SH-SY5Y (cell line): ENCODE data around the gene C1orf210.

ENCODE experiments used
- GATA2 ChIP-seq: IDR thresholded peaks from 2 replicates; pipeline ENCODE4 v1.6.1; 2011; ENCODE audit warnings: mild to moderate bottlenecking, low read depth, low read length
- GATA3 ChIP-seq: IDR thresholded peaks from 2 replicates; pipeline ENCODE4 v1.6.1; 2011; ENCODE audit warnings: low read depth, mild to moderate bottlenecking, low read length, moderate library complexity

DNA sequence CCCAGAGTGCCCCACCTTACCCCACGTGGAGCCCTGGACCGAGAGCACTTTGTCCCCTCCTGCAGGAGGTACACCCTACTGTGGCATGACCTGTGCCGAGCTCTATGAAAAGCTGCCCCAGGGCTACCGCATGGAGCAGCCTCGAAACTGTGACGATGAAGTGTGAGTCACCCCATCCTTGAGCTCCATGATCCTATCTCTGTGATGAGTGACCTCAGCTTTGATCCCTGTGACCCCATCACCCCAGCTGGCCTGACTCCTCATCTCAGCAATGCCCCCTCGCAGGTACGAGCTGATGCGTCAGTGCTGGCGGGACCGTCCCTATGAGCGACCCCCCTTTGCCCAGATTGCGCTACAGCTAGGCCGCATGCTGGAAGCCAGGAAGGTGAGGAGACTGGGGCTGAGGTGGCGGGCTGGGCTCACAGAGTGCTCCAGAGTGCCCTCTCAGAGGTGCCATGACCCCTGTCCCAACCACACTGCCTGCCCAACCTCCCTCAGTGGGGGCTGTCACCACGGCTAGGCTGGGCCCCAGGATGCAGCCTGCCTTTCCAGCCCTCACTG, 36.0 kb upstream of the C1orf210 start:
- no peak for TF ChIP-seq GATA3
- TF ChIP-seq GATA2 = no peak
